HG02678 (cell line): ENCODE measurements around the gene PIGZ.
A peak's percentile ranks its signal among the peaks of the same experiment; 100 is the strongest.

ENCODE experiments used
- ATAC-seq: cut with Tn5 transposase; IDR thresholded peaks from one replicate; pipeline ENCODE4 v1.9.1; 2021; ENCODE audit warnings: mild to moderate bottlenecking, moderate library complexity; ENCODE audit not compliant: unreplicated experiment

PIGZ gene

GRCh38 chr3:196968233-196969133 lies at the start of gene PIGZ:
TSS of gene PIGZ (minus strand) at chr3:196968833. CDS start at chr3:196952031, 16,802 bp downstream.
- ATAC-seq = peak; percentile 62

GRCh38 chr3:197017003-197017402 lies 48.4 kb upstream of the PIGZ start:
- no peak for ATAC-seq

- ATAC-seq = no peak
These were observed 47.4 kb upstream of the PIGZ start for GRCh38 chr3:197015790-197016736.

GRCh38 chr3:197014942-197015575 lies 46.4 kb upstream of the PIGZ start:
- ATAC-seq = no peak

- no peak for ATAC-seq
These were observed 45.4 kb upstream of the PIGZ start for GRCh38 chr3:197014024-197014423.

- ATAC-seq = no peak
These were observed 43.9 kb upstream of the PIGZ start for GRCh38 chr3:197012540-197012883.

GRCh38 chr3:197011780-197012539 lies 43.3 kb upstream of the PIGZ start:
- no peak for ATAC-seq

GRCh38 chr3:197010556-197011351 lies 42.1 kb upstream of the PIGZ start:
- ATAC-seq = no peak

- no peak for ATAC-seq
These were observed 40.9 kb upstream of the PIGZ start for GRCh38 chr3:197009532-197010019.

GRCh38 chr3:197008436-197009209 lies 40.0 kb upstream of the PIGZ start:
- no peak for ATAC-seq

- ATAC-seq = no peak
These were observed 39.3 kb upstream of the PIGZ start for GRCh38 chr3:197007953-197008352.

GRCh38 chr3:197007296-197007940 lies 38.8 kb upstream of the PIGZ start:
- no peak for ATAC-seq

GRCh38 chr3:197006860-197007259 lies 38.2 kb upstream of the PIGZ start:
- no peak for ATAC-seq

- ATAC-seq = no peak
These were observed 37.8 kb upstream of the PIGZ start for GRCh38 chr3:197006446-197006845.

GRCh38 chr3:197003461-197004385 lies 35.1 kb upstream of the PIGZ start:
- peak; percentile 12 for ATAC-seq

GRCh38 chr3:197002701-197003454 lies 34.2 kb upstream of the PIGZ start:
- peak; percentile 75 for ATAC-seq
